Motor neuron (in vitro differentiated cells): ENCODE results near the gene CDCP2. TPM values are rescaled to one million over a fixed set of nuclear protein-coding genes. Genes with fewer than 3 reads are reported as not detected.

Experiments used
- ATAC-seq, 8 experiments: fragments of 200-7000 bp; cut with Tn5 transposase; replicated peaks in 6 of 8; 2 replicates each; pipeline ENCODE4 v1.8.0; 2021; ENCODE audit warnings: mild to moderate bottlenecking in 8 of 8, moderate library complexity in 8 of 8
- H3K27ac ChIP-seq, 2 donors: fragments of 250-450 bp; sonication (Bioruptor Pico); 2 replicates each; pipeline ENCODE4 v1.9.0; 2021; ENCODE audit warnings: antibody characterized with exemption in 2 of 2, mild to moderate bottlenecking in 2 of 2, moderate library complexity in 1 of 2
- H3K4me1 ChIP-seq, 2 donors: fragments of 250-450 bp; sonication (Bioruptor Pico); replicated peaks in 1 of 2; 2 replicates each; pipeline ENCODE4 v1.6.1; 2021; ENCODE audit warnings: antibody characterized with exemption in 2 of 2, mild to moderate bottlenecking in 2 of 2, moderate library complexity in 1 of 2
- H3K4me3 ChIP-seq, 5 donors: fragments of 250-450 bp; sonication (Bioruptor Pico); 2 replicates each; pipeline ENCODE4 v1.9.0; 2021; ENCODE audit warnings: antibody characterized with exemption in 5 of 5, mild to moderate bottlenecking in 5 of 5, moderate library complexity in 4 of 5
- WGBS, 10 experiments: fragments of 450-650 bp; shearing (Covaris generic); methylation state at CpG; one replicate each; pipeline ENCODE4 v1.0.0; 2022; 5-methylcytosine and 5-hydroxymethylcytosine counted together
- in situ Hi-C, 9 experiments: fragments of 400-800 bp; cut with MboI; loops; one replicate each; pipeline ENCODE4 v1.15.0; 2021; ENCODE audit warnings: low sequenced_read_pairs in 9 of 9, low pct_unique_long_range_greater_than_20kb in 2 of 9; ENCODE audit not compliant: unreplicated experiment in 9 of 9
- total RNA-seq, 8 experiments: library from RNA; unstranded; fragments of 300-600 nt; gene quantifications; 2 replicates each; pipeline versions ENCODE4 v1.2.3 to v1.2.4, GENCODE V29; 2022

CDCP2 gene
- total RNA-seq, 8 experiments from 2014 or later, result 0.09 to 0.21 (median 0.15) TPM; not detected in 4

- no peak for ATAC-seq
- Histone ChIP-seq H3K4me1 (peaks cover 24 to 28% of the 10 kb centered on the region in 2 donors), H3K4me3 (no peak overlapping the region), H3K27ac (no peak overlapping the region)
- 55 to 100% (median 92%) methylated on average over 1 to 3 of the region's 3 CpGs for WGBS, 10 experiments
- in situ Hi-C loops, result no loop called here
These were observed 26.5 kb downstream of the CDCP2 start for GRCh38 chr1:54126271-54126815.

GRCh38 chr1:54125386-54126070 lies 27.3 kb downstream of the CDCP2 start:
- no peak overlapping the region for H3K4me3 ChIP-seq
- H3K27ac ChIP-seq, result no peak overlapping the region
- WGBS, 10 experiments, result 80 to 91% (median 86%) methylated on average over 1 to 6 of the region's 8 CpGs; no CpG with 5 or more reads in 6 of the 10 experiments
- H3K4me1 ChIP-seq, result peaks cover 28 to 31% of the 10 kb centered on the region in 2 donors
- ATAC-seq, result peak in 1 of 8 experiments; percentile 3
- in situ Hi-C loops, result no loop called here

GRCh38 chr1:54124906-54125305 lies 27.9 kb downstream of the CDCP2 start:
- in situ Hi-C loops, result no loop called here
- ATAC-seq, result no peak
- Histone ChIP-seq H3K4me1 (peaks cover 28 to 31% of the 10 kb centered on the region in 2 donors), H3K27ac (no peak overlapping the region), H3K4me3 (no peak overlapping the region)
- 88 to 100% (median 100%) methylated on average over 1 to 5 of the region's 7 CpGs; no CpG with 5 or more reads in 6 of the 10 experiments for WGBS, 10 experiments

GRCh38 chr1:54124472-54124871 lies 28.3 kb downstream of the CDCP2 start:
- H3K4me1 ChIP-seq, result peaks cover 28 to 31% of the 10 kb centered on the region in 2 donors
- in situ Hi-C loops, result no loop called here
- H3K27ac ChIP-seq, result no peak overlapping the region
- WGBS, 10 experiments, result 0 to 79% (median 52%) methylated on average over 1 to 9 of the region's 9 CpGs; no CpG with 5 or more reads in 4 of the 10 experiments
- ATAC-seq, result no peak
- H3K4me3 ChIP-seq, result no peak overlapping the region

GRCh38 chr1:54122992-54123391 lies 29.8 kb downstream of the CDCP2 start:
- ATAC-seq, result no peak
- H3K4me1 ChIP-seq, result peaks cover 39 to 42% of the 10 kb centered on the region in 2 donors
- WGBS, 10 experiments, result 66 to 96% (median 92%) methylated on average over 3 to 7 of the region's 8 CpGs; no CpG with 5 or more reads in 5 of the 10 experiments
- in situ Hi-C loops, result no loop called here
- no peak overlapping the region for H3K27ac ChIP-seq
- no peak overlapping the region for H3K4me3 ChIP-seq

- Histone ChIP-seq H3K4me1 (peaks cover 43 to 45% of the 10 kb centered on the region in 2 donors), H3K4me3 (no peak overlapping the region), H3K27ac (no peak overlapping the region)
- WGBS, 10 experiments, result 40 to 87% (median 50%) methylated on average over 4 to 8 of the region's 14 CpGs; no CpG with 5 or more reads in 6 of the 10 experiments
- in situ Hi-C loops, result no loop called here
- peak in 1 of 8 experiments; percentile 17 for ATAC-seq
These were observed 30.6 kb downstream of the CDCP2 start for GRCh38 chr1:54122135-54122751.

- Histone ChIP-seq H3K4me1 (peaks cover 43 to 45% of the 10 kb centered on the region in 2 donors), H3K27ac (no peak overlapping the region), H3K4me3 (peak overlapping the region in 3 of 5 donors; percentile 4 to 25 (median 12))
- ATAC-seq, result peak; percentile 87 to 99 (median 88)
- in situ Hi-C loops, result no loop called here
- 0 to 40% (median 8%) methylated on average over 2 to 7 of the region's 36 CpGs; no CpG with 5 or more reads in 6 of the 10 experiments for WGBS, 10 experiments
These were observed 31.2 kb downstream of the CDCP2 start for GRCh38 chr1:54121482-54122134.

GRCh38 chr1:54120698-54121481 lies 31.9 kb downstream of the CDCP2 start:
- H3K27ac ChIP-seq, result no peak overlapping the region
- peaks cover 43 to 45% of the 10 kb centered on the region in 2 donors for H3K4me1 ChIP-seq
- H3K4me3 ChIP-seq, result no peak overlapping the region
- 52 to 100% (median 70%) methylated on average over 1 to 19 of the region's 33 CpGs; no CpG with 5 or more reads in 3 of the 10 experiments for WGBS, 10 experiments
- peak in 1 of 8 experiments; percentile 46 for ATAC-seq
- in situ Hi-C loops, result no loop called here

GRCh38 chr1:54120018-54120697 lies 32.6 kb downstream of the CDCP2 start:
- no peak overlapping the region for H3K27ac ChIP-seq
- peaks cover 50% of the 10 kb centered on the region in 2 donors for H3K4me1 ChIP-seq
- ATAC-seq, result no peak
- in situ Hi-C loops, result no loop called here
- H3K4me3 ChIP-seq, result no peak overlapping the region
- WGBS, 10 experiments, result 70 to 100% (median 99%) methylated on average over 2 to 13 of the region's 13 CpGs; no CpG with 5 or more reads in 4 of the 10 experiments

- WGBS, 10 experiments, result 10 to 100% (median 60%) methylated on average over 1 to 7 of the region's 8 CpGs; no CpG with 5 or more reads in 4 of the 10 experiments
- H3K4me3 ChIP-seq, result no peak overlapping the region
- peaks cover 53 to 57% of the 10 kb centered on the region in 2 donors for H3K4me1 ChIP-seq
- ATAC-seq, result peak in 7 of 8 experiments; percentile 7 to 48 (median 11)
- in situ Hi-C loops, result no loop called here
- H3K27ac ChIP-seq, result peak overlapping the region in 1 of 2 donors; percentile 15
These were observed 34.1 kb downstream of the CDCP2 start for GRCh38 chr1:54118704-54119103.

- in situ Hi-C loops, result no loop called here
- ATAC-seq, result peak in 5 of 8 experiments; percentile 51 to 66 (median 65)
- Histone ChIP-seq H3K4me3 (no peak overlapping the region), H3K27ac (peak overlapping the region in 1 of 2 donors; percentile 15), H3K4me1 (peaks cover 50 to 54% of the 10 kb centered on the region in 2 donors)
- 50 to 80% (median 63%) methylated on average over 2 to 6 of the region's 11 CpGs; no CpG with 5 or more reads in 6 of the 10 experiments for WGBS, 10 experiments
These were observed 34.8 kb downstream of the CDCP2 start for GRCh38 chr1:54117815-54118563.
